H1 (cell line): Measurements from ENCODE around the gene FGD4. TPM values are rescaled to one million over a fixed set of nuclear protein-coding genes. Genes with fewer than 3 reads are reported as not detected.
A peak's percentile ranks its signal among the peaks of the same experiment; 100 is the strongest.

Experiments used
- CEBPB ChIP-seq: IDR thresholded peaks from 2 replicates; pipeline ENCODE4 v1.6.1; 2012; ENCODE audit warnings: low read depth, low read length
- CREB1 ChIP-seq: IDR thresholded peaks from 2 replicates; pipeline ENCODE4 v1.6.1; 2012; ENCODE audit warnings: inconsistent platforms
- JUND ChIP-seq: IDR thresholded peaks from 2 replicates; pipeline ENCODE4 v1.6.1; 2011; ENCODE audit warnings: mild to moderate bottlenecking, improper control_type of control experiment, low read length
- KDM5A ChIP-seq: fragments of 200-600 bp; IDR thresholded peaks from 2 replicates; pipeline ENCODE4 v1.7.1; 2012; ENCODE audit warnings: mild to moderate bottlenecking, low read length, inconsistent platforms, mixed read lengths
- MAFK ChIP-seq: IDR thresholded peaks from 2 replicates; pipeline ENCODE4 v1.6.1; 2012; ENCODE audit warnings: low read depth, mild to moderate bottlenecking, improper control_type of control experiment, low read length
- NANOG ChIP-seq: IDR thresholded peaks from 2 replicates; pipeline ENCODE4 v1.6.1; 2011; ENCODE audit warnings: low read length, low read depth, mild to moderate bottlenecking, inconsistent platforms; ENCODE audit not compliant: insufficient read depth, poor library complexity, severe bottlenecking
- POLR2A ChIP-seq, 2 experiments: IDR thresholded peaks; 1 replicate in 1 of 2; 2 replicates in 1 of 2; pipeline ENCODE4 v1.6.1; 2011; ENCODE audit warnings: low read depth in 2 of 2, low read length in 2 of 2, mild to moderate bottlenecking in 2 of 2; ENCODE audit errors: control extremely low read depth in 1 of 2
- SUZ12 ChIP-seq: fragments of 200-600 bp; sonication (generic); IDR thresholded peaks from 2 replicates; pipeline ENCODE4 v1.6.1; 2012; ENCODE audit warnings: mild to moderate bottlenecking, inconsistent platforms, low read length, moderate library complexity, mixed read lengths
- ZNF274 ChIP-seq: IDR thresholded peaks from 2 replicates; pipeline ENCODE4 v1.7.0; 2012; ENCODE audit warnings: low read length, borderline replicate concordance; ENCODE audit errors: extremely low read depth
- polyA plus RNA-seq, 7 experiments: library from polyadenylated mRNA; depleted of rRNA in 3 of 7; stranded (reverse) in 5 of 7; unstranded in 2 of 7; fragments of >200 nt in 5 of 7; fragments of 200-250 nt in 2 of 7; gene quantifications; 1 replicate in 5 of 7; 2 replicates in 1 of 7; 4 replicates in 1 of 7; pipeline versions ENCODE4 v1.2.1 to v1.2.3, GENCODE V29; 2011 to 2013; ENCODE audit warnings: missing spikeins in 2 of 7, mixed read lengths in 2 of 7
- total RNA-seq: library from RNA; stranded (reverse); fragmentation: NEBNext Ultra II Directional; extraction: Animal tissue kit (Norgen Biotek cat#: 25700); gene quantifications from 2 replicates; pipeline ENCODE4 v1.2.1, GENCODE V29; 2021
- TF ChIP-seq, protein P1 (sequence below): fragments of 300-600 bp; sonication (generic); IDR thresholded peaks from 2 replicates; pipeline ENCODE4 v1.7.1; 2012; ENCODE audit warnings: low read length, moderate library complexity, mild to moderate bottlenecking, inconsistent platforms; ENCODE audit not compliant: insufficient replicate concordance

FGD4 gene
- total and polyA plus RNA-seq, 2 of the 8 experiments (the other 6 are each of a cell fraction or from before 2014, with no cell fraction given), result 8.5 to 48.2 TPM

DNA sequence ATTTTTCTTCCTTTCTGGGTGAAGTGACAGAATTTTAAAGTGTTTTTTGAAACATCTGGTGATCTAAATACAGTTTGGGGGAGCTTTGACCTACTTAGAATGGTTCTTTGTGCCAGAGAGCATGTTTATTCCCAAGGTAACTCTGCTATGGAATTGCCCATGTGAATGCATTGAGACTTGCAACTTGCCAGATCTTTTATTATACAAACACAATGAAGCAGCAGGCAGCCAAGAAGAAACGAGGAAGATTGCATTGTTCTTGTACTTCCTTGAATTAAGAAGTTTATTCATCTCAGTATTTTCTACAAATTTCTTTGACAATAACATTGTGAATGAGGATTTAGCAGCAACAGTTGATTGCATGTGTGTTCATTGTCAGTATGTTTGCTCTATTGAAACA is 55.5 kb downstream of the FGD4 start (continued):
- TF ChIP-seq NANOG, result peak; percentile 37
- TF ChIP-seq ZNF274, result no peak
- TF ChIP-seq, protein P1, sequence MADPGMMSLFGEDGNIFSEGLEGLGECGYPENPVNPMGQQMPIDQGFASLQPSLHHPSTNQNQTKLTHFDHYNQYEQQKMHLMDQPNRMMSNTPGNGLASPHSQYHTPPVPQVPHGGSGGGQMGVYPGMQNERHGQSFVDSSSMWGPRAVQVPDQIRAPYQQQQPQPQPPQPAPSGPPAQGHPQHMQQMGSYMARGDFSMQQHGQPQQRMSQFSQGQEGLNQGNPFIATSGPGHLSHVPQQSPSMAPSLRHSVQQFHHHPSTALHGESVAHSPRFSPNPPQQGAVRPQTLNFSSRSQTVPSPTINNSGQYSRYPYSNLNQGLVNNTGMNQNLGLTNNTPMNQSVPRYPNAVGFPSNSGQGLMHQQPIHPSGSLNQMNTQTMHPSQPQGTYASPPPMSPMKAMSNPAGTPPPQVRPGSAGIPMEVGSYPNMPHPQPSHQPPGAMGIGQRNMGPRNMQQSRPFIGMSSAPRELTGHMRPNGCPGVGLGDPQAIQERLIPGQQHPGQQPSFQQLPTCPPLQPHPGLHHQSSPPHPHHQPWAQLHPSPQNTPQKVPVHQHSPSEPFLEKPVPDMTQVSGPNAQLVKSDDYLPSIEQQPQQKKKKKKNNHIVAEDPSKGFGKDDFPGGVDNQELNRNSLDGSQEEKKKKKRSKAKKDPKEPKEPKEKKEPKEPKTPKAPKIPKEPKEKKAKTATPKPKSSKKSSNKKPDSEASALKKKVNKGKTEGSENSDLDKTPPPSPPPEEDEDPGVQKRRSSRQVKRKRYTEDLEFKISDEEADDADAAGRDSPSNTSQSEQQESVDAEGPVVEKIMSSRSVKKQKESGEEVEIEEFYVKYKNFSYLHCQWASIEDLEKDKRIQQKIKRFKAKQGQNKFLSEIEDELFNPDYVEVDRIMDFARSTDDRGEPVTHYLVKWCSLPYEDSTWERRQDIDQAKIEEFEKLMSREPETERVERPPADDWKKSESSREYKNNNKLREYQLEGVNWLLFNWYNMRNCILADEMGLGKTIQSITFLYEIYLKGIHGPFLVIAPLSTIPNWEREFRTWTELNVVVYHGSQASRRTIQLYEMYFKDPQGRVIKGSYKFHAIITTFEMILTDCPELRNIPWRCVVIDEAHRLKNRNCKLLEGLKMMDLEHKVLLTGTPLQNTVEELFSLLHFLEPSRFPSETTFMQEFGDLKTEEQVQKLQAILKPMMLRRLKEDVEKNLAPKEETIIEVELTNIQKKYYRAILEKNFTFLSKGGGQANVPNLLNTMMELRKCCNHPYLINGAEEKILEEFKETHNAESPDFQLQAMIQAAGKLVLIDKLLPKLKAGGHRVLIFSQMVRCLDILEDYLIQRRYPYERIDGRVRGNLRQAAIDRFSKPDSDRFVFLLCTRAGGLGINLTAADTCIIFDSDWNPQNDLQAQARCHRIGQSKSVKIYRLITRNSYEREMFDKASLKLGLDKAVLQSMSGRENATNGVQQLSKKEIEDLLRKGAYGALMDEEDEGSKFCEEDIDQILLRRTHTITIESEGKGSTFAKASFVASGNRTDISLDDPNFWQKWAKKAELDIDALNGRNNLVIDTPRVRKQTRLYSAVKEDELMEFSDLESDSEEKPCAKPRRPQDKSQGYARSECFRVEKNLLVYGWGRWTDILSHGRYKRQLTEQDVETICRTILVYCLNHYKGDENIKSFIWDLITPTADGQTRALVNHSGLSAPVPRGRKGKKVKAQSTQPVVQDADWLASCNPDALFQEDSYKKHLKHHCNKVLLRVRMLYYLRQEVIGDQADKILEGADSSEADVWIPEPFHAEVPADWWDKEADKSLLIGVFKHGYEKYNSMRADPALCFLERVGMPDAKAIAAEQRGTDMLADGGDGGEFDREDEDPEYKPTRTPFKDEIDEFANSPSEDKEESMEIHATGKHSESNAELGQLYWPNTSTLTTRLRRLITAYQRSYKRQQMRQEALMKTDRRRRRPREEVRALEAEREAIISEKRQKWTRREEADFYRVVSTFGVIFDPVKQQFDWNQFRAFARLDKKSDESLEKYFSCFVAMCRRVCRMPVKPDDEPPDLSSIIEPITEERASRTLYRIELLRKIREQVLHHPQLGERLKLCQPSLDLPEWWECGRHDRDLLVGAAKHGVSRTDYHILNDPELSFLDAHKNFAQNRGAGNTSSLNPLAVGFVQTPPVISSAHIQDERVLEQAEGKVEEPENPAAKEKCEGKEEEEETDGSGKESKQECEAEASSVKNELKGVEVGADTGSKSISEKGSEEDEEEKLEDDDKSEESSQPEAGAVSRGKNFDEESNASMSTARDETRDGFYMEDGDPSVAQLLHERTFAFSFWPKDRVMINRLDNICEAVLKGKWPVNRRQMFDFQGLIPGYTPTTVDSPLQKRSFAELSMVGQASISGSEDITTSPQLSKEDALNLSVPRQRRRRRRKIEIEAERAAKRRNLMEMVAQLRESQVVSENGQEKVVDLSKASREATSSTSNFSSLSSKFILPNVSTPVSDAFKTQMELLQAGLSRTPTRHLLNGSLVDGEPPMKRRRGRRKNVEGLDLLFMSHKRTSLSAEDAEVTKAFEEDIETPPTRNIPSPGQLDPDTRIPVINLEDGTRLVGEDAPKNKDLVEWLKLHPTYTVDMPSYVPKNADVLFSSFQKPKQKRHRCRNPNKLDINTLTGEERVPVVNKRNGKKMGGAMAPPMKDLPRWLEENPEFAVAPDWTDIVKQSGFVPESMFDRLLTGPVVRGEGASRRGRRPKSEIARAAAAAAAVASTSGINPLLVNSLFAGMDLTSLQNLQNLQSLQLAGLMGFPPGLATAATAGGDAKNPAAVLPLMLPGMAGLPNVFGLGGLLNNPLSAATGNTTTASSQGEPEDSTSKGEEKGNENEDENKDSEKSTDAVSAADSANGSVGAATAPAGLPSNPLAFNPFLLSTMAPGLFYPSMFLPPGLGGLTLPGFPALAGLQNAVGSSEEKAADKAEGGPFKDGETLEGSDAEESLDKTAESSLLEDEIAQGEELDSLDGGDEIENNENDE, result peak; percentile 94
- no peak; a peak in 1 of 3 replicates for TF ChIP-seq POLR2A (IDR thresholded peaks at IDR 0.05; ENCODE audit: control extremely low read depth in 1 of 2, low read depth in 2 of 2, low read length in 2 of 2)
- 0 out of 2 replicates have a peak, but pooled peaks have one; percentile 10 for TF ChIP-seq CEBPB
- no peak for TF ChIP-seq CREB1
- TF ChIP-seq KDM5A, result no peak
- no peak for TF ChIP-seq SUZ12
- TF ChIP-seq JUND, result no peak
- no peak for TF ChIP-seq MAFK
